ENCODE data around the gene GNG11. TPM values are rescaled to one million over a fixed set of nuclear protein-coding genes. Genes with fewer than 3 reads are reported as not detected.
"Not testable (repeated sequence)": the region's sequence is repeated elsewhere in the genome, so short reads cannot be mapped to it uniquely, and the experiment has no call there.

GNG11 gene
- total RNA-seq, 1 experiment from 2014 or later, result 7.0 TPM

GRCh38 chr7:93906267-93906666 lies 15.3 kb upstream of the GNG11 start, which contains the start of gene GNGT1:
Gene GNGT1, plus strand, starts transcription at chr7:93906567. Its CDS starts 180 bp downstream, at chr7:93906747.
- H3K36me3 ChIP-seq (ENCODE audit: control insufficient read depth, insufficient read depth, low read length), result no peaks in the 10 kb centered on the region
- ChIA-PET POLR2A (no interaction called here), CTCF (no interaction called here)
- intact Hi-C loops (cut with micrococcal nuclease; ENCODE audit: unreplicated experiment) (no loop called here), in situ Hi-C loops (cut with HindIII; ENCODE audit: low pct_unique_long_range_greater_than_20kb, low sequenced_read_pairs) (no loop called here)
- no peak within 1 kb of the TSS for H3K27ac ChIP-seq (ENCODE audit: low read length)
- H3K27me3 ChIP-seq (ENCODE audit: control insufficient read depth, insufficient read depth, low read length), result no peaks in the 10 kb centered on the region
- DNase-seq (ENCODE audit: low read depth, low spot score), result no peak
- no peak within 1 kb of the TSS for H3K4me3 ChIP-seq (ENCODE audit: low read depth in 2 of 2, low read length in 2 of 2)
- no peaks in the 10 kb centered on the region for H3K9me3 ChIP-seq (ENCODE audit: control insufficient read depth, insufficient read depth, low read depth, low read length)
- H3K4me1 ChIP-seq (ENCODE audit: control insufficient read depth, insufficient read depth, low read length), result no peaks in the 10 kb centered on the region
- no peak for ATAC-seq
- no TSS peak for BruUV-seq (replicated peaks)
- no peak for TF ChIP-seq POLR2AphosphoS5 (IDR thresholded peaks at IDR 0.05; ENCODE audit: low read depth, low read length)
- TF ChIP-seq SIN3A (IDR thresholded peaks at IDR 0.05; ENCODE audit: borderline replicate concordance, insufficient read depth, low read depth, low read length), result no peak
- TF ChIP-seq REST (IDR thresholded peaks at IDR 0.05; ENCODE audit: insufficient read depth in 1 of 2, low read depth in 2 of 2, low read length in 1 of 2), result no peak
- TF ChIP-seq TCF7L2 (IDR thresholded peaks at IDR 0.05; ENCODE audit: low read depth, low read length), result no peak

GRCh38 chr7:93910076-93910994 lies 11.2 kb upstream of the GNG11 start:
- ChIA-PET POLR2A (interaction anchor here (0.7 kb wide), 1 partner anchor 1562 kb away, joined by 6 read pairs; no protein-coding TSS in a partner anchor), CTCF (no interaction called here)
- Histone ChIP-seq H3K27me3 (ENCODE audit: control insufficient read depth, insufficient read depth, low read length) (no peaks in the 10 kb centered on the region), H3K27ac (ENCODE audit: low read length) (no peak overlapping the region), H3K4me1 (ENCODE audit: control insufficient read depth, insufficient read depth, low read length) (no peaks in the 10 kb centered on the region), H3K36me3 (ENCODE audit: control insufficient read depth, insufficient read depth, low read length) (no peaks in the 10 kb centered on the region), H3K4me3 (ENCODE audit: low read depth in 2 of 2, low read length in 2 of 2) (no peak overlapping the region), H3K9me3 (ENCODE audit: control insufficient read depth, insufficient read depth, low read depth, low read length) (no peaks in the 10 kb centered on the region)
- TF ChIP-seq POLR2AphosphoS5 (IDR thresholded peaks at IDR 0.05; ENCODE audit: low read depth, low read length) (no peak), TCF7L2 (IDR thresholded peaks at IDR 0.05; ENCODE audit: low read depth, low read length) (no peak), REST (IDR thresholded peaks at IDR 0.05; ENCODE audit: insufficient read depth in 1 of 2, low read depth in 2 of 2, low read length in 1 of 2) (no peak), CTCF (IDR thresholded peaks at IDR 0.05) (no peak), SIN3A (IDR thresholded peaks at IDR 0.05; ENCODE audit: borderline replicate concordance, insufficient read depth, low read depth, low read length) (no peak)
- intact Hi-C loops (cut with micrococcal nuclease; ENCODE audit: unreplicated experiment) (no loop called here), in situ Hi-C loops (cut with HindIII; ENCODE audit: low pct_unique_long_range_greater_than_20kb, low sequenced_read_pairs) (no loop called here)
- no peak for ATAC-seq
- DNase-seq (ENCODE audit: low read depth, low spot score), result no peak
- BruUV-seq (replicated peaks), result no TSS peak

GRCh38 chr7:93911242-93911641 lies 10.3 kb upstream of the GNG11 start:
- H3K4me1 ChIP-seq (ENCODE audit: control insufficient read depth, insufficient read depth, low read length); H3K27me3 ChIP-seq (ENCODE audit: control insufficient read depth, insufficient read depth, low read length); CTCF ChIA-PET; H3K4me3 ChIP-seq (ENCODE audit: low read depth in 2 of 2, low read length in 2 of 2); H3K27ac ChIP-seq (ENCODE audit: low read length); H3K9me3 ChIP-seq (ENCODE audit: control insufficient read depth, insufficient read depth, low read depth, low read length); H3K36me3 ChIP-seq (ENCODE audit: control insufficient read depth, insufficient read depth, low read length); in situ Hi-C loops (cut with HindIII; ENCODE audit: low pct_unique_long_range_greater_than_20kb, low sequenced_read_pairs); BruUV-seq (replicated peaks); intact Hi-C loops (cut with micrococcal nuclease; ENCODE audit: unreplicated experiment); DNase-seq (ENCODE audit: low read depth, low spot score); POLR2A ChIA-PET; ATAC-seq: not testable (repeated sequence)

- H3K36me3 ChIP-seq (ENCODE audit: control insufficient read depth, insufficient read depth, low read length); H3K4me3 ChIP-seq (ENCODE audit: low read depth in 2 of 2, low read length in 2 of 2); in situ Hi-C loops (cut with HindIII; ENCODE audit: low pct_unique_long_range_greater_than_20kb, low sequenced_read_pairs); H3K4me1 ChIP-seq (ENCODE audit: control insufficient read depth, insufficient read depth, low read length); intact Hi-C loops (cut with micrococcal nuclease; ENCODE audit: unreplicated experiment); ATAC-seq; CTCF ChIA-PET; DNase-seq (ENCODE audit: low read depth, low spot score); H3K27ac ChIP-seq (ENCODE audit: low read length); BruUV-seq (replicated peaks); POLR2A ChIA-PET; H3K27me3 ChIP-seq (ENCODE audit: control insufficient read depth, insufficient read depth, low read length); H3K9me3 ChIP-seq (ENCODE audit: control insufficient read depth, insufficient read depth, low read depth, low read length): not testable (repeated sequence)
Measured at GRCh38 chr7:93911661-93912060, 9.9 kb upstream of the GNG11 start.
